Measurements from ENCODE around the gene TCERG1L.

- TF ChIP-seq POLR2A (IDR thresholded peaks at IDR 0.05) (no peak), CTCF (IDR thresholded peaks at IDR 0.05) (no peak), POLR2AphosphoS5 (IDR thresholded peaks at IDR 0.05) (no peak)
Measured at GRCh38 chr10:131091682-131092081, 219.8 kb downstream of the TCERG1L start.

Data from gastroesophageal sphincter (tissue), 3 donors.